Measurements from ENCODE around the gene GTF2H2.
"Not testable (repeated sequence)": the region's sequence is repeated elsewhere in the genome, so short reads cannot be mapped to it uniquely, and the experiment has no call there.

The GTF2H2 gene

GRCh38 chr5:71067262-71067928 lies at the start of gene GTF2H2:
Gene GTF2H2 (minus strand): TSS chr5:71067676. CDS start chr5:71062763, 4,913 bp downstream.
- H3K9me3 Mint-ChIP-seq, H3K27ac Mint-ChIP-seq, H3K4me1 Mint-ChIP-seq, H3K27me3 Mint-ChIP-seq, H3K36me3 Mint-ChIP-seq, H3K4me3 Mint-ChIP-seq: not testable (repeated sequence)

GRCh38 chr5:71109730-71110275 lies 42.3 kb upstream of the GTF2H2 start:
- not testable (repeated sequence) for H3K27me3 Mint-ChIP-seq, H3K9me3 Mint-ChIP-seq, H3K4me3 Mint-ChIP-seq, H3K27ac Mint-ChIP-seq, H3K4me1 Mint-ChIP-seq, H3K36me3 Mint-ChIP-seq

GRCh38 chr5:71099996-71100395 lies 32.5 kb upstream of the GTF2H2 start:
- H3K36me3 Mint-ChIP-seq, H3K4me1 Mint-ChIP-seq, H3K27ac Mint-ChIP-seq, H3K9me3 Mint-ChIP-seq, H3K27me3 Mint-ChIP-seq, H3K4me3 Mint-ChIP-seq: not testable (repeated sequence)

GRCh38 chr5:71097930-71098203 lies 30.4 kb upstream of the GTF2H2 start:
- H3K36me3 Mint-ChIP-seq, H3K27ac Mint-ChIP-seq, H3K9me3 Mint-ChIP-seq, H3K27me3 Mint-ChIP-seq, H3K4me3 Mint-ChIP-seq, H3K4me1 Mint-ChIP-seq: not testable (repeated sequence)

- not testable (repeated sequence) for H3K27me3 Mint-ChIP-seq, H3K9me3 Mint-ChIP-seq, H3K4me3 Mint-ChIP-seq, H3K27ac Mint-ChIP-seq, H3K4me1 Mint-ChIP-seq, H3K36me3 Mint-ChIP-seq
Observed at GRCh38 chr5:71097173-71097929, 29.9 kb upstream of the GTF2H2 start.

GRCh38 chr5:71089773-71090172 lies 22.3 kb upstream of the GTF2H2 start:
- not testable (repeated sequence) for H3K36me3 Mint-ChIP-seq, H3K4me3 Mint-ChIP-seq, H3K4me1 Mint-ChIP-seq, H3K27me3 Mint-ChIP-seq, H3K9me3 Mint-ChIP-seq, H3K27ac Mint-ChIP-seq

- H3K4me1 Mint-ChIP-seq, H3K27ac Mint-ChIP-seq, H3K36me3 Mint-ChIP-seq, H3K9me3 Mint-ChIP-seq, H3K4me3 Mint-ChIP-seq, H3K27me3 Mint-ChIP-seq: not testable (repeated sequence)
Observed at GRCh38 chr5:71088754-71089153, 21.3 kb upstream of the GTF2H2 start.

- not testable (repeated sequence) for H3K27me3 Mint-ChIP-seq, H3K27ac Mint-ChIP-seq, H3K36me3 Mint-ChIP-seq, H3K9me3 Mint-ChIP-seq, H3K4me1 Mint-ChIP-seq, H3K4me3 Mint-ChIP-seq
Observed at GRCh38 chr5:71086145-71086544, 18.7 kb upstream of the GTF2H2 start.

- H3K4me1 Mint-ChIP-seq, result not testable (repeated sequence)
Observed at GRCh38 chr5:71084280-71085063, 17.0 kb upstream of the GTF2H2 start.

GRCh38 chr5:71082898-71083297 lies 15.4 kb upstream of the GTF2H2 start:
- not testable (repeated sequence) for H3K4me3 Mint-ChIP-seq, H3K9me3 Mint-ChIP-seq, H3K27ac Mint-ChIP-seq, H3K4me1 Mint-ChIP-seq, H3K27me3 Mint-ChIP-seq, H3K36me3 Mint-ChIP-seq

More at GRCh38 chr5:71084280-71085063, 17.0 kb upstream of the GTF2H2 start:
- not testable (repeated sequence) for H3K4me3 Mint-ChIP-seq, H3K27ac Mint-ChIP-seq, H3K27me3 Mint-ChIP-seq, H3K9me3 Mint-ChIP-seq, H3K36me3 Mint-ChIP-seq

GRCh38 chr5:71082340-71082739 lies 14.9 kb upstream of the GTF2H2 start:
- not testable (repeated sequence) for H3K36me3 Mint-ChIP-seq, H3K4me1 Mint-ChIP-seq, H3K27ac Mint-ChIP-seq, H3K4me3 Mint-ChIP-seq, H3K27me3 Mint-ChIP-seq, H3K9me3 Mint-ChIP-seq

GRCh38 chr5:71061322-71061721 lies 6.2 kb downstream of the GTF2H2 start:
- H3K27me3 Mint-ChIP-seq, H3K4me3 Mint-ChIP-seq, H3K4me1 Mint-ChIP-seq, H3K36me3 Mint-ChIP-seq, H3K27ac Mint-ChIP-seq, H3K9me3 Mint-ChIP-seq: not testable (repeated sequence)

- H3K27me3 Mint-ChIP-seq, H3K27ac Mint-ChIP-seq, H3K4me1 Mint-ChIP-seq, H3K4me3 Mint-ChIP-seq, H3K36me3 Mint-ChIP-seq, H3K9me3 Mint-ChIP-seq: not testable (repeated sequence)
Observed at GRCh38 chr5:71059426-71059825, 8.1 kb downstream of the GTF2H2 start.

- H3K4me1 Mint-ChIP-seq, H3K9me3 Mint-ChIP-seq, H3K27me3 Mint-ChIP-seq, H3K4me3 Mint-ChIP-seq, H3K27ac Mint-ChIP-seq, H3K36me3 Mint-ChIP-seq: not testable (repeated sequence)
Observed at GRCh38 chr5:71044808-71045207, 22.7 kb downstream of the GTF2H2 start.

- H3K9me3 Mint-ChIP-seq, H3K4me3 Mint-ChIP-seq, H3K4me1 Mint-ChIP-seq, H3K36me3 Mint-ChIP-seq, H3K27me3 Mint-ChIP-seq, H3K27ac Mint-ChIP-seq: not testable (repeated sequence)
Observed at GRCh38 chr5:71044128-71044527, 23.3 kb downstream of the GTF2H2 start.

- not testable (repeated sequence) for H3K27me3 Mint-ChIP-seq, H3K4me3 Mint-ChIP-seq, H3K27ac Mint-ChIP-seq, H3K4me1 Mint-ChIP-seq, H3K36me3 Mint-ChIP-seq, H3K9me3 Mint-ChIP-seq
Observed at GRCh38 chr5:71031046-71031776, 36.3 kb downstream of the GTF2H2 start.

Data from activated naive CD4-positive, alpha-beta T cell treated with anti-CD3 and anti-CD28 coated beads, Interleukin-2, amount 50 U/mL, for 24 hours (primary cell).